HepG2 (cell line): ENCODE measurements around the gene NUP62. TPM values are rescaled to one million over a fixed set of nuclear protein-coding genes. Genes with fewer than 3 reads are reported as not detected.
A peak's percentile ranks its signal among the peaks of the same experiment; 100 is the strongest.

Experiments
- ARNTL ChIP-seq: sonication (generic); formaldehyde crosslinking; IDR thresholded peaks from 2 replicates; pipeline ENCODE4 v1.4.0; 2020; ENCODE audit warnings: mild to moderate bottlenecking, missing genetic modification reagents
- BCL6 ChIP-seq: IDR thresholded peaks from 2 replicates; pipeline ENCODE4 v1.6.1; 2016; ENCODE audit warnings: missing genetic modification reagents, missing compliant biosample characterization
- EP300 ChIP-seq, 3 experiments: sonication (generic) in 1 of 3; formaldehyde crosslinking in 1 of 3; IDR thresholded peaks; 2 replicates each; pipeline versions ENCODE4 v1.5.1 to v1.6.1; 2011 to 2020; ENCODE audit warnings: low read depth in 2 of 3, low read length in 2 of 3, borderline replicate concordance in 1 of 3, improper control_type of control experiment in 1 of 3, mild to moderate bottlenecking in 1 of 3, missing genetic modification reagents in 1 of 3, moderate library complexity in 1 of 3
- HOXD1 ChIP-seq: sonication (generic); formaldehyde crosslinking; IDR thresholded peaks from 2 replicates; pipeline ENCODE4 v1.5.0; 2020; ENCODE audit warnings: missing genetic modification reagents
- IKZF4 ChIP-seq: sonication (generic); formaldehyde crosslinking; IDR thresholded peaks from 2 replicates; pipeline ENCODE4 v1.5.1; 2020; ENCODE audit warnings: borderline replicate concordance, mild to moderate bottlenecking, low read depth, missing genetic modification reagents; ENCODE audit errors: not compliant biosample characterization
- KLF16 ChIP-seq, 2 experiments: sonication (generic) in 1 of 2; formaldehyde crosslinking in 1 of 2; IDR thresholded peaks; 2 replicates each; pipeline versions ENCODE4 v1.6.1 to v1.8.0; 2016 to 2023; ENCODE audit warnings: missing genetic modification reagents in 2 of 2, missing compliant biosample characterization in 1 of 2
- KLF9 ChIP-seq: IDR thresholded peaks from 2 replicates; pipeline ENCODE4 v1.6.1; 2016; ENCODE audit warnings: low read depth
- MED1 ChIP-seq: sonication (generic); formaldehyde crosslinking; IDR thresholded peaks from 2 replicates; pipeline ENCODE4 v1.4.0; 2020; ENCODE audit warnings: missing genetic modification reagents
- NCOA2 ChIP-seq: sonication (generic); formaldehyde crosslinking; IDR thresholded peaks from 2 replicates; pipeline ENCODE4 v1.8.0; 2022; ENCODE audit warnings: inconsistent platforms
- ONECUT2 ChIP-seq: sonication (generic); formaldehyde crosslinking; IDR thresholded peaks from 2 replicates; pipeline ENCODE4 v1.4.0; 2020; ENCODE audit warnings: missing genetic modification reagents
- POLR2AphosphoS5 ChIP-seq: IDR thresholded peaks from 2 replicates; pipeline ENCODE4 v1.6.1; 2012; ENCODE audit warnings: low read depth, low read length
- REPIN1 ChIP-seq: sonication (generic); formaldehyde crosslinking; IDR thresholded peaks from 2 replicates; pipeline ENCODE4 v1.8.0; 2022; ENCODE audit warnings: missing genetic modification reagents, low read depth, mild to moderate bottlenecking, borderline replicate concordance
- RFXANK ChIP-seq: IDR thresholded peaks from 2 replicates; pipeline ENCODE4 v1.6.1; 2016
- SAFB2 ChIP-seq: sonication (generic); formaldehyde crosslinking; IDR thresholded peaks from 2 replicates; pipeline ENCODE4 v1.5.1; 2020; ENCODE audit warnings: missing genetic modification reagents, low read depth, mild to moderate bottlenecking, borderline replicate concordance
- SMAD9 ChIP-seq: sonication (generic); formaldehyde crosslinking; IDR thresholded peaks from 2 replicates; pipeline ENCODE4 v1.5.1; 2020; ENCODE audit warnings: mild to moderate bottlenecking, missing genetic modification reagents
- SSRP1 ChIP-seq: IDR thresholded peaks from 2 replicates; pipeline ENCODE4 v1.6.1; 2016; ENCODE audit warnings: control low read depth
- TFE3 ChIP-seq: IDR thresholded peaks from 2 replicates; pipeline ENCODE4 v1.6.1; 2016
- ZKSCAN5 ChIP-seq: sonication (generic); formaldehyde crosslinking; IDR thresholded peaks from 2 replicates; pipeline ENCODE4 v1.5.1; 2020; ENCODE audit warnings: mild to moderate bottlenecking, missing genetic modification reagents
- ZNF18 ChIP-seq: sonication (generic); formaldehyde crosslinking; IDR thresholded peaks from 2 replicates; pipeline ENCODE4 v1.8.0; 2022; ENCODE audit warnings: mild to moderate bottlenecking, missing genetic modification reagents; ENCODE audit not compliant: insufficient replicate concordance
- ZNF225 ChIP-seq: sonication (generic); formaldehyde crosslinking; IDR thresholded peaks from 2 replicates; pipeline ENCODE4 v1.4.0; 2020; ENCODE audit warnings: mild to moderate bottlenecking, missing genetic modification reagents
- ZNF274 ChIP-seq: sonication (generic); formaldehyde crosslinking; IDR thresholded peaks from 2 replicates; pipeline ENCODE4 v1.5.1; 2020; ENCODE audit warnings: mild to moderate bottlenecking, missing genetic modification reagents
- ZNF510 ChIP-seq: sonication (generic); formaldehyde crosslinking; IDR thresholded peaks from 2 replicates; pipeline ENCODE4 v1.4.0; 2020; ENCODE audit warnings: low read depth, mild to moderate bottlenecking, missing genetic modification reagents
- ZNF580 ChIP-seq: IDR thresholded peaks from 2 replicates; pipeline ENCODE4 v1.6.1; 2016; ENCODE audit warnings: low read depth, borderline replicate concordance
- ZNF737 ChIP-seq: sonication (generic); formaldehyde crosslinking; IDR thresholded peaks from 2 replicates; pipeline ENCODE4 v1.5.0; 2020; ENCODE audit warnings: missing genetic modification reagents, mild to moderate bottlenecking, borderline replicate concordance
- ZNF740 ChIP-seq: sonication (generic); formaldehyde crosslinking; IDR thresholded peaks from 2 replicates; pipeline ENCODE4 v1.4.0; 2020; ENCODE audit warnings: missing genetic modification reagents
- polyA plus RNA-seq, 8 experiments: library from polyadenylated mRNA; depleted of rRNA in 3 of 8; stranded (reverse) in 7 of 8; unstranded in 1 of 8; fragments of >200 nt; fragmentation: Illumina TruSeq in 4 of 8; extraction: Trizol in 4 of 8; gene quantifications; 2 replicates each; pipeline versions ENCODE4 v1.2.1 to v1.2.3, GENCODE V29; 2011 to 2016; ENCODE audit warnings: low read depth in 4 of 8, missing spikeins in 1 of 8, mixed read lengths in 1 of 8; ENCODE audit not compliant: insufficient read depth in 1 of 8
- total RNA-seq, 5 experiments: library from RNA; depleted of rRNA; stranded (reverse); fragments of >200 nt; fragmentation: Illumina TruSeq; extraction: Trizol; gene quantifications; 2 replicates each; pipeline ENCODE4 v1.2.3, GENCODE V29; 2016; ENCODE audit warnings: low read depth in 1 of 5

NUP62 gene
- total and polyA plus RNA-seq, 2 of the 13 experiments (the other 11 are each of a cell fraction or from before 2014, with no cell fraction given), result 16.5 to 41.5 TPM

- TF ChIP-seq EP300 (IDR thresholded peaks at IDR 0.05; ENCODE audit: low read depth in 2 of 2, low read length in 2 of 2) (no peak), EP300 (CRISPR knock-in tag; IDR thresholded peaks at IDR 0.05; ENCODE audit: borderline replicate concordance) (peak; percentile 11; the same call in 1 of the 2 replicates), ZNF740 (CRISPR knock-in tag) (no peak), KLF9 (CRISPR knock-in tag) (peak; percentile 18; the same call in 1 of the 2 replicates), ARNTL (CRISPR knock-in tag) (no peak; the same call in none of the 2 replicates), KLF16 (CRISPR knock-in tag; IDR thresholded peaks at IDR 0.05) (peak; percentile 61 to 77; a peak in 1 of 4 replicates), HOXD1 (0 out of 2 replicates have a peak, but pooled peaks have one; percentile 12), SSRP1 (peak; percentile 97), ZNF737 (0 out of 2 replicates have a peak, but pooled peaks have one; percentile 12), SAFB2 (CRISPR knock-in tag) (peak; percentile 66; the same call in 1 of the 2 replicates), ONECUT2 (CRISPR knock-in tag) (peak; percentile 47; the same call in 1 of the 2 replicates), NCOA2 (peak; percentile 25; the same call in 1 of the 2 replicates), ZKSCAN5 (CRISPR knock-in tag) (0 out of 2 replicates have a peak, but pooled peaks have one; percentile 7), IKZF4 (CRISPR knock-in tag) (peak; percentile 48), ZNF580 (CRISPR knock-in tag) (peak; percentile 71; the same call in 1 of the 2 replicates), ZNF225 (CRISPR knock-in tag) (peak; percentile 70), MED1 (CRISPR knock-in tag) (peak; percentile 72; the same call in 1 of the 2 replicates), SMAD9 (0 out of 2 replicates have a peak, but pooled peaks have one; percentile 65), ZNF274 (peak; percentile 86; the same call in 1 of the 2 replicates), ZNF510 (CRISPR knock-in tag) (0 out of 2 replicates have a peak, but pooled peaks have one; percentile 17), TFE3 (peak; percentile 64), ZNF18 (CRISPR knock-in tag) (peak; percentile 43), POLR2AphosphoS5 (peak; percentile 92), REPIN1 (CRISPR knock-in tag) (peak; percentile 82; the same call in 1 of the 2 replicates), BCL6 (0 out of 2 replicates have a peak, but pooled peaks have one; percentile 31), RFXANK (CRISPR knock-in tag) (no peak)
These were observed 543 bp upstream of the NUP62 start (continued) for GRCh38 chr19:49929611-49930482.
